Epithelial cell of prostate (primary cell): ENCODE results near the gene ZBTB45.
"Not testable (repeated sequence)": the region's sequence is repeated elsewhere in the genome, so short reads cannot be mapped to it uniquely, and the experiment has no call there.

Source experiments
- DNase-seq: peaks from one replicate; pipeline ENCODE4 v3.0.0-alpha.2; 2011; ENCODE audit warnings: low read depth, low spot score
- H3K27ac ChIP-seq: fragments of 450-650 bp; 2 replicates; pipeline ENCODE4 v1.5.1; 2017; ENCODE audit warnings: mild to moderate bottlenecking

ZBTB45 gene

GRCh38 chr19:58513213-58513693 lies 6.4 kb downstream of the ZBTB45 start:
- H3K27ac ChIP-seq: peak overlapping the region; percentile 14
- no peak for DNase-seq

- H3K27ac ChIP-seq: no peak within 1 kb of the TSS
- DNase-seq: no peak
These were observed 8.0 kb downstream of the ZBTB45 start, which contains the start of gene SLC27A5 for GRCh38 chr19:58511353-58512208. SLC27A5 (minus strand) TSS chr19:58511992; CDS start chr19:58511955, 37 bp downstream.

- DNase-seq: no peak
- H3K27ac ChIP-seq: no peak overlapping the region
These were observed 9.3 kb downstream of the ZBTB45 start for GRCh38 chr19:58510084-58510862.

- no peak for DNase-seq
- H3K27ac ChIP-seq: no peak overlapping the region
These were observed 9.9 kb downstream of the ZBTB45 start for GRCh38 chr19:58509731-58510083.

- not testable (repeated sequence) for DNase-seq, H3K27ac ChIP-seq
These were observed 11.9 kb downstream of the ZBTB45 start for GRCh38 chr19:58507602-58508223.

- DNase-seq: no peak
- no peak overlapping the region for H3K27ac ChIP-seq
These were observed 19.4 kb downstream of the ZBTB45 start for GRCh38 chr19:58500242-58500641.

GRCh38 chr19:58499021-58499927 lies 20.3 kb downstream of the ZBTB45 start:
- peak overlapping the region; percentile 53 for H3K27ac ChIP-seq
- DNase-seq: peak; percentile 89

- DNase-seq: no peak
- H3K27ac ChIP-seq: no peak overlapping the region
These were observed 21.1 kb downstream of the ZBTB45 start for GRCh38 chr19:58498316-58499020.

GRCh38 chr19:58497634-58498170 lies 21.9 kb downstream of the ZBTB45 start:
- H3K27ac ChIP-seq: no peak overlapping the region
- no peak for DNase-seq

- no peak for DNase-seq
- H3K27ac ChIP-seq: no peak overlapping the region
These were observed 27.3 kb downstream of the ZBTB45 start for GRCh38 chr19:58492265-58492664.

GRCh38 chr19:58491393-58491792 lies 28.2 kb downstream of the ZBTB45 start:
- no peak for DNase-seq
- no peak overlapping the region for H3K27ac ChIP-seq

- not testable (repeated sequence) for H3K27ac ChIP-seq, DNase-seq
These were observed 35.3 kb downstream of the ZBTB45 start for GRCh38 chr19:58484349-58484748.

- DNase-seq: no peak
- H3K27ac ChIP-seq: no peak overlapping the region
These were observed 35.8 kb downstream of the ZBTB45 start for GRCh38 chr19:58483776-58484175.

GRCh38 chr19:58482372-58482771 lies 37.2 kb downstream of the ZBTB45 start:
- no peak for DNase-seq
- no peak overlapping the region for H3K27ac ChIP-seq

- no peak overlapping the region for H3K27ac ChIP-seq
- no peak for DNase-seq
These were observed 38.8 kb downstream of the ZBTB45 start for GRCh38 chr19:58480831-58481230.

GRCh38 chr19:58480481-58480830 lies 39.2 kb downstream of the ZBTB45 start:
- no peak for DNase-seq
- H3K27ac ChIP-seq: no peak overlapping the region

GRCh38 chr19:58479736-58480480 lies 39.7 kb downstream of the ZBTB45 start:
- no peak for DNase-seq
- no peak overlapping the region for H3K27ac ChIP-seq

GRCh38 chr19:58479303-58479702 lies 40.3 kb downstream of the ZBTB45 start:
- DNase-seq: no peak
- H3K27ac ChIP-seq: no peak overlapping the region
